GM21576 (cell line): ENCODE results near the gene SPATA16.
"Not testable (repeated sequence)": the region's sequence is repeated elsewhere in the genome, so short reads cannot be mapped to it uniquely, and the experiment has no call there.

ENCODE experiments used
- ATAC-seq: cut with Tn5 transposase; IDR thresholded peaks from one replicate; pipeline ENCODE4 v1.9.1; 2021; ENCODE audit warnings: mild to moderate bottlenecking, moderate library complexity; ENCODE audit not compliant: unreplicated experiment

Gene SPATA16

DNA sequence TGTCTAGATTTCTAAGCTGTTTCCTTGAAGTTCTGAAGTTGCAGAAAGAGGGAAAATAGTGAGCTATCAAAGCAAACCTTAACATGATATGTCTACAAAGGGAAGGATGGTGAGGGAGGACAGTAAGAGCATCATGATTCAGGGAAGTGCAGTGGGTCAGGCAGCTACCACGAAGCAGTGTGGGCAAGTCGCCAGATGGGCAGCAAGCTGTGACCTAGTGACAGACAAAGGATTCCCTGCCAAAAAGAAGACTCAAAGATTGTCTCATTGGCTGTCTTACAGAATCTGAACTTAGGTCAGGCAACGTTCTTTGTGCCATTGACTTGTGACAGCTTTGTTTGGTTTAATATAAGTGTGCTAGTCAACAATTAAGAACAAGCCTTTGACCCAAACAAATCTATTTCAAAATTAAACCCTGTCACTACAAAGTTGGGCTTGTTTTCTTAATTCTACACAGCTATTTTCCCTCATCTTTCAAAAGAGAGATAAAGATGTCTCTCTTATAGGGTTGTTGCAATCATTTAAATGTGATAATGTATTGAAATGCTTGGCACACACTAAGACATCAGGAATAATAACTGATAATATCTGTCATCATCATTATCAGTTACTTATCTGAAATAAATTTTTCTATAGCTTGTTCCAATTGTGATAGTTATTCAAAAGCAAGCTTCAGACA lies 237.3 kb downstream of the SPATA16 start:
- ATAC-seq = no peak

DNA sequence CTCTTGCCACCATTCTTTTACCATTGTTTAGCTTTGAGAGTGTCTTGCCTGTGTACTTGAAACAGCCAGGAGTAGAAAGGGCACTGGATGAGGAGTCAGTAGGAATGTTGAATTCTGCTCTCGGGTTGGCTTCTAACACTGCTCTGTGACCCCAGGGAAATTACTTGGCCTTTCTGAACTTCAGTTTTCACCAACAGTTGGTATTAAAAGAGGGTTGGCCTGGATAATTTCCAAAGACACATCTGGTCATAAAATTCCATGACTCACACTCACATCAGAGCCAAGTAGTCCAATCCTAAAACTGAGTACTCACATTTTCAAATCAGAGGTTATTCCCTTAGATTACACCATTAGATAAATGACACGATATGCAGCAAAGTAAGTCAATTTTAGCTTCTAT lies 248.9 kb downstream of the SPATA16 start:
- ATAC-seq = no peak

DNA sequence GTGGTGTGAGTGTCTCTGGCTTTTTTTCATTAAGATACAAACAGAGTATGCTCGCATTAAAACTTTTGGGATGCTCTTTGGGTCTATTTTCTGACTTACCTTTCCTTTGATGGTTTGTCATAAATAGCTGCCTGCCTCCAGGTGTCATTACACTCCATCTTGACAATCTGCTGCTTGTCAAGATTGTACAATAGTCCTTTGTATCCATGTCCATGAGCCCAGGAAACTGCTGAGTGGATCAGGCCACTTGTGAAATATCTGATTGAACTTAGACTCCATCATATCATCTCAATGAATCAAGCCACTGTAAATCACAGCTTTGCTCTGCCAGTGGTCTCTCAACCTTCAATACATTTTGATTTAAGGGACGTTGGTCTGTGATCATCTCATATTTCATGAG lies 255.3 kb downstream of the SPATA16 start:
- ATAC-seq = no peak

DNA sequence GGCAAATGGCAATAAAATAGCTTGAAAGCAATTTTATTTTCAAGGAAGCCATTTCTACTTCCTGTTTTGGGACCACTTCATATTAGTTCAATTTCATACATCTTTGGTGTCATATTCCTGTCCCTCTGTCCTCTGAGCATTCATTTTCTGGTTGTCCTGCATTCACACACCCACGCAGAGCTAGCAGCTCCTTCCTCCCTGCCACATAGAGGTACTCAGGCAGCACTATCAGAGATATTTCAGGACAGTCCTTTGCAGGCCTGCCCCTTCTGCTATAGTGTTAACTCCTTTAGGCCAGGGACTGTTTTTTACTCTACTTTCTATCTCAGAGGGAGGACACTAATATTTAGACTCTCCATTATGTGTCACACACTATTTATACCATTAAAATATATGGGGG lies 258.5 kb downstream of the SPATA16 start:
- ATAC-seq = no peak

DNA sequence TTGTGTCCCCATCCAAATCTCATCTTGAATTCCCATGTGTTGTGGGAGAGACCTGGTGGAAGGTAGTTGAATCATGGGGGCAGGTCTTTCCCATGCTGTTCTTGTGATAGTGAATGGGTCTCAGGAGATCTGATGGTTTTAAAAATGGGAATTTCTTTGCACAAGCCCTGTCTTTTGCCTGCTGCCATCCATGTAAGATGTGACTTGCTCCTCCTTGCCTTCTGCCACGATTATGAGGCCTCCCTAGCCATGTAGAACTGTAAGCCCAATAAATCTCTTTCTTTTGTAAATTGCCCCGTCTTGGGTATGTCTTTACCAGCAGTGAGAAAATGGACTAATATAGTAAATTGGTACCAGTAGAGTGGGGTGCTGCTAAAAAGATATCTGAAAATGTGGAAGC lies 261.7 kb downstream of the SPATA16 start:
- not testable (repeated sequence) for ATAC-seq

DNA sequence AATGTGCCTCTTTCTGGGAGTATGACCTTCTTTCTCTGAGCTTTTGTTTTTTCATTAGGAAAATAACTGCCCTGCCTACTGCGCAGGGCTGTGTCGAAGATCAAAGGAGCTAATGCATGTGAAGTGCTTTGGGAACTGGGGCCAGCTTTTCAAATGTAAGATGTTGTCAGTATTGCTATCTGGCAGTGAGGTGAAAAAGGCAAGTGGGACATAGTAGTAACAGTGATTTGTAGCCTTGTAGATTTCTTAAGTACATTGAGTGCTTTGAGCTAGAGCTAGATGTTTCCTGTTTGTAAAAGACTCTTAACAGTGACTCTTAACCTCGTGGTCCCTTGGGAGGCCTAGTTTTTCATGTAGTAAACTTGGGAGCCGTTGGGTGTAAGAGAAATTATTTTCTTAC lies 264.0 kb downstream of the SPATA16 start:
- ATAC-seq = no peak

DNA sequence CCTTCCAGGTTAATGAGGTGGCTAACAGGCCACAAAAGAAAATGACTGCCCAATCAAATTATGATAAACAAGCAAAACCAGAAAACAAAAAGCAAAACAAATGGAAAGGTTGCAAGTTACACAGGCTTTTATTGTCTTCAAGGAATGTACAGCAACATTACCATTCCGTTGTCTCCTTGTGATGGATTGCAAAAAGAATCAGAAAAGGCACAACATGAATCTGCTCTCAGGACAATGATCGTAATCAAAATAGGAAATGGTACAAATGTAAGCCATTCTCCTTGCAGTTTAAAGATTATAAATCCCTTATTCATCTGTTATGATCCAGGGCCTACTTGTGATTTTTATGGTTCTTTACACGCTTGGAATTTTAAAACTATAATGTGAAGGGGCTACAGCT lies 264.7 kb downstream of the SPATA16 start:
- no peak for ATAC-seq

DNA sequence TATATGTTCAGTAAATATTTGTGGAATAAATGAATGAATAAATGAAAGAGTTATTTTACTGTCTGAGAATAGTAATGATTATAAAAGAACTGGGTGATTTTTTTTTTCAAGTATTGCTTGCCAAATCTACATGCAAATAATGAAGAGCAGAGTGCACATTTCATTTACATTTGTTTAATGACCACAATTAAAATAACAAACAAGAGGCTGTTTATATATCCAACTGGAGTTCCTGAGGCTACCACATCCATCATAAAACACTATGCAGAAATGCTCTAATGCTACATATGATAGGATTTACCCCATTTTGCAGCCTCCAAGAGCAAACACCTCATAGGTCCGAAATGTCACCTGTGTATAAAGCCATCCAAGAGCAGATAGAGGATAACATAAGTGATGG lies 266.0 kb downstream of the SPATA16 start:
- ATAC-seq = no peak

DNA sequence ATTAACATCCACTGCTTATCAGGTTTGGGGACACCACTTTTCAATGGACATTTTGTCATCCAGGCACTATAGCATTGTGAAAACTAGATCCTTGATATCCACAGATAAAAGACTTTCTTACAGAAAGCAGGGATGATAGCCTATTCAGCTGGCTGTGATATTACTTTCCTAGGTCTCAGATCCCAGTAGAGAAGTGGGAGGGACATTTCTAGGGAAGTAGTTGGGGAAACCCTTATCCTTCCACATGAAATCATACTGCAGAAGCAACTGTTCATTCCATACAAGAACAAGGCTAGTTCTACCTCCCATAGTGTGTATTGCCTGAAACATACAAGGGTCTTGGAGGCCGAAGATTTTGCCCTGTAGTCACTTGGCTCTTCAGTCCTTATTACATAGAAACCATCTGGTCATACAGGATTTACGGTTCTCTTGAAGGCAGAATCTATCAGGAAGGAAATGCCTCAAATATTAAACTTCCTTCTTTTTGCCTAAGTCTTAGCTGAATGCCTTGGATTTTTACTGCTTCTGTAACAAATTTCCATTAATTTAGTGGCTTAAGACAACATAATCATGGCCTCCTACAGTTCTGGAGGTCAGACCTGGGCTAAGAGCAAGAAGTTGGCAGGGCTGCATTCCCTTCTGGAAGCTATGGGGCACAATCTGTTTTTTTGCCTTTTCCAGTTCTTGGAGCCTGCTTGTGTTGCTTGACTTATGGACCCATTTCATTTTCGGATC lies 271.1 kb downstream of the SPATA16 start:
- no peak for ATAC-seq

DNA sequence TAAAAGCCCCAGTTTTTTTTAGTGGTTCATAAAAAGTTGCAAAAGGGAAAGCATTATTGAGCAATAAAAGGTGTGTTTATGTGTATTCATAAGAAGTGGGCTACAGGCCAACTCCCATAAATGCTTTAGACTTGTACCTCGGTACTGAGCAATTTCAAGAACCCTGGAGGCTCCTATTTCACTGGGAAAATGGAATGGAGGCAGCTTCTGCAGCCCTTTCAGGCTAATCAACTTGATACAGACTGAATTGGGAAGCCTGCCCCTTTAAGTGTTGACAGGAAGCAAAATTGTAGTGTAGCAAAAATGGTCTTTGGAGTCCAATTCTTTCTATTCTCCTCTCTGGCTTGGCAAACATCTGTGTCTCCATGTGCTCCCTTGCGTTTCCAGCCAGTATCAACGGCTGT lies 271.7 kb downstream of the SPATA16 start:
- no peak for ATAC-seq

DNA sequence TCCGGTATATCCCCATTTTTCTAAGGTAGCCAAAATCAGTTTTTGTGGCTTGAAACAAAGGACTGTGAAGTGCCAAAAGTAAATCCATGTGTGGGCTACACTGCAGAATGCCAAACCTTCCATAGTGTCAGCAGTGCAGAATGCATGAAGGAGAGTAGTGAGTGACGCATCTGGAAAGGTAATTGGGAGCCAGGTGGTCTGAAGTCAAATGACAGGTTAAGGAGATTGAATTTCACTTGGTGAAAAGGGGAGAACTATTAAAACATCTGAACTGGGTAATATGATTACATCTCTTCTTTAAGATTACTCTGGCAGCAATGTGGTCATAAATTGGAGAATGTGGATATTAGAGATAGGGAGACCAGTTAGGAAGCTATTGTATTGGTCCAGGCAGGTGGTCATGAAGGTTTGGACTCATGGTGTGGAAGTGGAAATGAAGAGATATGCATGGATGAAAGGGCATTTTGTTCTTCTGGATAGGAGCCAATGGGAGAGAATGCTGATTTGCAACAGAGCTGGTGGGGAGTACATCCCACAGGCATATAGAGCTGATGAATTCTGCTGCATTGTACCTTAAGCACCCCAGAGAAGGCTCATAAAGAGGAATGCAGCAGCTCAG lies 272.3 kb downstream of the SPATA16 start:
- ATAC-seq = no peak

DNA sequence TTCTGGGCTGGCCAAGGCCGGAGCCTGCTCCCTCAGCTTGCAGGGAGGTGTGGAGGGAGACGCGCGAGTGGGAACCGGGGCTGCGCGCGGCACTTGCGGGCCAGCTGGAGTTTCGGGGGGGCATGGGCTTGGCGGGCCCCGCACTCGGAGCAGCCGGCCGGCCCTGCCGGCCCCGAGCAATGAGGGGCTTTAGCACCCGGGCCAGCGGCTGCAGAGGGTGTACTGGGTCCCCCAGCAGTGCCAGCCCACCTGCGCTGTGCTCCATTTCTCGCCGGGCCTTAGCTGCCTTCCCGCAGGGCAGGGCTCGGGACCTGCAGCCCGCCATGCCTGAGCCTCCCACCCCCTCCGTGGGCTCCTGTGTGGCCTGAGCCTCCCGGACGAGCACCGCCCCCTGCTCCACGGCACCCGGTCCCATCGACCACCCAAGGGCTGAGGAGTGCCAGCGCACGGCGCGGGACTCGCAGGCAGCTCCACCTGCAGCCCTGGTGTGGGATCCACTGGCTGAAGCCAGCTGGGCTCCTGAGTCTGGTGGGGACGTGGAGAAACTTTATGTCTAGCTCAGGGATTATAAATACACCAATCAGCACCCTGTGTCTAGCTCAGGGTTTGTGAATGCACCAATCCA lies 274.2 kb downstream of the SPATA16 start:
- not testable (repeated sequence) for ATAC-seq

DNA sequence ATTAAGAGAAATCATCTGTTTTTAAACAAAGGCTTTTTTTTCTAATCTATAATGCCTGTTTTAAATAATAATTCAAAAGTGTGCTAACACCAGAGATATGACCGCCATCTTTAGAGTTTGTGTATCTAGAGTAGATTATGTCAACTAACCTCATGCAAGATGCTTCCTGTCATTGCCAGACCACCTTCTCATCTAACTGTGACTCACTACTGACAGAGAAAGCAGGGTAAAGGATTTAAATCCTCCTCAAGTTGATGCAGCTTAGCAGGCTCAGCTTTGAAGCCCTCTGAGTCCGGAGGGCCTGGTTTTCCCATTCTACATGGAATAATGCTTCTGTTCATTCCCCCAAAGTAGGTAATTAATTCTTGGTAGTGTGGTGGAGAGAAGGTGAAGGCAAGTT lies 282.0 kb downstream of the SPATA16 start:
- ATAC-seq = no peak

DNA sequence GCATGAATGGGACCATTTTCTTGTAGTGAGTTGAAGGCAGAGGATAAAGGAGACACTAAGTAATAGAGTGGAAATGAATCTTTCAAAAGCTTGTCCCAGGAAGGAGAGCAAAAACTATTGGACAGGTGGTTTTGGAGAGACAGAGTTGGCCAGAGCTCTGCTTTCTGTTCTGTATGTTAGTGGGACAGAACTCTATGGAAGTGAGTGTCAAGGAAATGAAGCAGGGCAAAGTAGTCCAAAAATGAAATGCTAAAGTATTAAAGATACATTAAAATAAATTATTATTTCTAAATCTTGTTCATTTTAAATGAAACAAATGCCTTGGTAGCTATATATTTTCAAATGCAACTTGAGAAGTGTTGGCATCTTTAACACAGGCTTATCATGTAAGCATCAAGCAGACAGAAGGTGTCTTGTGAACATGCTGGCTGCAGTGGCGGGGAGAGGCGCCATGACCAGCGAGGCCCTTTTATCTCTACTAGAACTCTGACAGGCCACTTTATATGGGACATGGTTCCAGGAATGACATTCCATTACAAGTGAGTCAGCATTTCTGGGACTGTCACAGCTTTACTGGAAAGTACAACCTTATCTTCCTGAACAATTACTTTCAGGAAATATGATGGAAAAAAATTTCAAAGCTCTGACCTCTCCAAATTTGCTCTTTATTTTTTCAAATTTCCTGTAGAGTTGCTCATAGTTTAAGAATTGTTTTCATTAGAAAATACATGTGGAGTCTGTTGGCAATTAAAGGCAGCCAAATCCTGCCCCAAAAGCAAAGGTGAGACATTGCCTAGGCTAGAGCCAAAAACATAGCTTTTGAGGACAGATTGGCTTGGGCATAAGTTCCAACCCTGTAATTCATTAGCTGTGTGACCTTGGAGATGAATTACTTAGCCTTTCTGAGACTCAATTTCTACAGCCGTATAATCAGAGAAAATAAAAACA lies 284.0 kb downstream of the SPATA16 start:
- no peak for ATAC-seq

DNA sequence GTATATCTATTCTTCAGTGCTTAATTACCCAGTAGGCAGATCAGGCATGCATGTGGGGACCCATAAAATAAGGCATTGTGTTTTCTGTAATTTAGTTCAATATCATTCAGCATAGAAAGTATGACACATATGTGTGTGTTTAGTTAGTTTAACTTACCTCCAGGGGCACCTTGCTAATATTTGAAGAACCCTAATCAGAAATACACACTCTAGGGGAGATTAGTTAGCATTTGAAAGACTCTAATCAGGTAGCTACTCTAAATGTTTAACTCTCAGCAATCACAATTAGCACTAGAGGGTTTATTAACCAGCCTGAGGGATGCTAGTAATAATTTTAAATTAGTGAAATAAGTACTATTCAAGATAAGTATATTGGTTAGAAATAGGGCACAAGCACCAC lies 286.0 kb downstream of the SPATA16 start:
- no peak for ATAC-seq

DNA sequence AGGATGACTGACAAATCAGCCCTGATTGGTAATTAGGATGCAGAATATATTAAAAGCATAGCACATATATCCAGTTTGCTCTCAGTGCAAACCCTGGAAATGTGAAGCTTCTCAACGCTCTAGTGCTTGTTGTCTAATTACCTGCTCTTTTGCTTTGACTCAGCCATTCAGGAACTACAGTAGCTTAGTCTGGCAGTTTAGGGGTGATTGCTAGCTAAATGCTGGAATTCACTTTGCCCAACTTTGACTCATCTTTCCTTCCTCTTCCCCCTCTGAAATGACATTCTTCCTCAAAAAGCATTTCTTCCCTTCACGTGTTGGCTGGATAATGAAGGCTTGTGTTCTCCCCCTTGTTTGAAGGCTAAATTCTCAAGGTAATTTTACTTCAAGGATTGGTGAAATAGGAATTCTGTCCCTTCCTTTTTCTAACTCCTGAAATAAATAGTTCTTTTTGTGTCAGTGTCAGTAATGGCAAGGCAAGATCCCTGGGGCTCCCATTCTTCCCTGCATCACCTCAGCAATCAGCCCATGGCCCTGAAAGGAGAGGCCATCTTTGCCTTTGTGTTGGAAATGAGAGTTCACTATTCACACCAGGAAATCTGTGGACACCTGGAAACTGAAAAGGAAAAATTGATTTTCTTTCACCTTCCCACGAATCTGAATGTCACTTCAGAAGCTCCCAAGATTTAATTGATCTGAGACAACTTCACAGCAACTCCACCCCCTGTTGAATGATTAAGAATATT lies 286.9 kb downstream of the SPATA16 start:
- no peak for ATAC-seq

DNA sequence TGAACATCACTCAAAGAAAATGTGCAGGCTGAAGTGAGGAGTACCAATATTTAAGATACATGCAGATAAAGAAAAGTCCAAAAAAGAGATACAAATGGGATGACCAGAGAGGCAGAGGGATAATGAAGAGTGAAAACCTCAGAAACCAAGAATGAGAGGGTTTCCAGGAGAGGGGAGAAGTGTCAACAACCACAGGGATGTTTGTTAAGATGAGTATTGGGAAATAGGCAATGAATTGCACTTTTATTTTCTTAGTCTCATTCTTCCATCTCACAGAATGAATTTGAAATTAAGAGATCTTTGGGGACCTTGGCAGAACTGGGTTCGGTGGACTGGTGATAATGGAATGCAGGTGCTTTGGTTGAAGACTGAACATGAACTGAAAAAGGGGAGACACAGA lies 288.0 kb downstream of the SPATA16 start:
- no peak for ATAC-seq

DNA sequence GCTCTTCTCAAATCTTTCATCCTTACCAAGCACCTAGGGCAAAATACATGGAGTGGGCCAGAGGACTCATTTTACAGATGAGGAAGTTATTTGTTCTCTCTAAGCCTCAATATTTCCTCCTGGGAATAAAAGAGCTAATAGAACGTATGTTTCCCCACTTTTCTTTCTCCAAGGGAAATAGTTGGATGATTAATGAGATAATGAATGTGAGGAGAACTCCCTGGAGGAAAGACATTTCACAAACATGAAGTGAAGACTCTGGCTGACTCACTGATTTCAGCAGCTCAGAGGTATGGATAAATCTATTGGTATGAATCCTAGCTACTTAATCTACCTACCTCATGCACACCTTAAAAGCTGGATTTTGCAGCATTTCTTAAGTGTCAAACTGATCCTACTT lies 292.1 kb downstream of the SPATA16 start:
- no peak for ATAC-seq

DNA sequence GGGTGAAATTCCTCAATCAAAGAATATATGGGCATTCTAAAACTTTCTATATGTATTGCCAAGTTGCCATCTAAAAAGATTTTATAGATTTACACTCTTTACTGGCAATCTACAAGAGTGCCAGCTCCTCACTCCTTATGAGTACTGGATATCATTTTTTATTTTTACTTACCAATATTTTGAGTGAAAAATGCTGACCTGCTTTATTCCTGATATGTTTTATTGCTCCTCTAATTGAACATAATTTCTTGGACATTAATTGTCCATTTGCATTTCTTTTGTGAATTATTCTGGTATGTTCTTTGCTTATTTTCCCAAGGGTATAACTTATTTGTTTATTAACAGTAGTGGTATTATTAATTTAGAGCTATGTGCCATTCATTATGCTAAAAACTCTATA lies 293.7 kb downstream of the SPATA16 start:
- no peak for ATAC-seq

DNA sequence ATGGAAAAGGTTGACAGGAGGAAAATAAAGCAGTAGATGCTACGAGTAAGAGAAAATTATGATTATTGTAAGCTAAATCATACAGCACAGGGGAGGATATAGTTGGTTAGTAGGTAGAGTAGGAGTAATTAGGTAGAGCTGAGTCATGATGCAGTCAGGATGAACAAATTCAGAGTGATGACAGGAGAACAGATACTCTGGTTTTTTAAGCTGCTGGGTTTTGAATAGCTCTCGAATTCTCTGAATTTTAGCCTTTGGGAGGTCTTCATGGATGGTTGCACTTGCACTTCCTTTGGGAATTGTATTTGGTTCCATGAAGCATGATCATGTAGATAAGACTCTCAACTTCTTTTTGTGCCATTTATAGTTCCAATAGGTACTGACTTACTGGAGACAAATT lies 294.3 kb downstream of the SPATA16 start:
- ATAC-seq = no peak
